SK-N-SH (cell line): ENCODE measurements around the gene SUFU. TPM values are rescaled to one million over a fixed set of nuclear protein-coding genes. Genes with fewer than 3 reads are reported as not detected.

Experiments
- CTCF ChIA-PET: fragments of 300-600, 350-600 bp; formaldehyde crosslinking; extraction: SDS; loops from one replicate; lab custom pipeline; 2021; lab: Yijun Ruan, JAX
- POLR2A ChIA-PET: fragments of 350-600 bp; sonication (Branson Sonifier 250); formaldehyde crosslinking; extraction: SDS; loops from one replicate; lab custom pipeline; 2020; ENCODE audit warnings: antibody characterized with exemption, inconsistent platforms; lab: Yijun Ruan, JAX
- DNase-seq: peaks from one replicate; pipeline ENCODE4 v3.0.0; 2012
- H2AFZ ChIP-seq: fragments of 200-600 bp; sonication (generic); 2 replicates; pipeline ENCODE4 v1.8.1; 2016; ENCODE audit warnings: antibody characterized with exemption, mild to moderate bottlenecking, low read depth
- H3F3A ChIP-seq: fragments of 200-600 bp; sonication (generic); replicated peaks from 2 replicates; pipeline ENCODE3; 2016; ENCODE audit warnings: antibody characterized with exemption, mild to moderate bottlenecking; ENCODE audit not compliant: insufficient read depth
- H3K27ac ChIP-seq, 2 experiments: fragments of 200-500 bp in 1 of 2; fragments of 200-600 bp in 1 of 2; sonication (Bioruptor generic) in 1 of 2; sonication (generic), shearing (Covaris generic) in 1 of 2; 2 replicates each; pipeline versions ENCODE4 v1.5.1 to v1.6.1; 2014 to 2016; ENCODE audit warnings: low read depth in 2 of 2, inconsistent platforms in 1 of 2, low read length in 1 of 2, mild to moderate bottlenecking in 1 of 2, mixed read lengths in 1 of 2
- H3K27me3 ChIP-seq: fragments of 200-600 bp; sonication (generic), shearing (Covaris generic); 2 replicates; pipeline ENCODE4 v1.6.1; 2016; ENCODE audit warnings: mixed run types; ENCODE audit not compliant: insufficient read depth
- H3K36me3 ChIP-seq, 2 experiments: fragments of 200-500 bp in 1 of 2; fragments of 200-600 bp in 1 of 2; sonication (Bioruptor generic) in 1 of 2; sonication (generic) in 1 of 2; replicated peaks in 1 of 2; 2 replicates each; pipeline versions ENCODE3 to v1.5.1; 2014 to 2016; ENCODE audit warnings: low read length in 1 of 2, mild to moderate bottlenecking in 1 of 2; ENCODE audit not compliant: insufficient read depth in 2 of 2, control insufficient read depth in 1 of 2
- H3K4me1 ChIP-seq, 2 experiments: fragments of 200-500 bp in 1 of 2; fragments of 200-600 bp in 1 of 2; sonication (Bioruptor generic) in 1 of 2; sonication (generic), shearing (Covaris generic) in 1 of 2; 2 replicates each; pipeline versions ENCODE4 v1.5.1 to v1.6.1; 2014 to 2016; ENCODE audit warnings: low read depth in 1 of 2, low read length in 1 of 2, mixed run types in 1 of 2; ENCODE audit not compliant: insufficient read depth in 2 of 2, control insufficient read depth in 1 of 2
- H3K4me2 ChIP-seq: fragments of 200-600 bp; sonication (generic), shearing (Covaris generic); 2 replicates; pipeline ENCODE4 v1.6.1; 2017; ENCODE audit warnings: mixed run types
- H3K4me3 ChIP-seq, 2 experiments: fragments of 200-500 bp in 1 of 2; fragments of 200-600 bp in 1 of 2; sonication (Bioruptor generic) in 1 of 2; sonication (generic), shearing (Covaris generic) in 1 of 2; 2 replicates each; pipeline versions ENCODE4 v1.5.1 to v1.8.1; 2014 to 2016; ENCODE audit warnings: low read depth in 2 of 2, inconsistent platforms in 1 of 2, low read length in 1 of 2, mild to moderate bottlenecking in 1 of 2, mixed read lengths in 1 of 2, moderate library complexity in 1 of 2
- H3K79me2 ChIP-seq: fragments of 200-600 bp; sonication (generic); 2 replicates; pipeline ENCODE4 v1.8.1; 2017; ENCODE audit warnings: mild to moderate bottlenecking; ENCODE audit not compliant: insufficient read depth
- H3K9ac ChIP-seq: fragments of 200-600 bp; sonication (generic); 2 replicates; pipeline ENCODE4 v1.6.1; 2017; ENCODE audit warnings: mixed run types
- H3K9me2 ChIP-seq: fragments of 200-600 bp; sonication (generic); 2 replicates; pipeline ENCODE4 v1.6.1; 2017; ENCODE audit warnings: mixed run types
- H3K9me3 ChIP-seq: fragments of 200-600 bp; sonication (generic); 2 replicates; pipeline ENCODE4 v1.6.1; 2017; ENCODE audit warnings: mixed run types, mild to moderate bottlenecking, moderate library complexity
- H4K20me1 ChIP-seq: fragments of 200-600 bp; sonication (generic); 2 replicates; pipeline ENCODE4 v1.6.1; 2017; ENCODE audit warnings: mild to moderate bottlenecking, mixed run types; ENCODE audit not compliant: insufficient read depth
- EZH2phosphoT487 ChIP-seq: fragments of 200-600 bp; sonication (generic); IDR thresholded peaks from 2 replicates; pipeline ENCODE4 v1.6.1; 2017; ENCODE audit warnings: low read depth, mixed run types, mild to moderate bottlenecking, antibody characterized with exemption, moderate library complexity, borderline replicate concordance
- FOSL2 ChIP-seq: IDR thresholded peaks from 2 replicates; pipeline ENCODE4 v1.4.0; 2012; ENCODE audit warnings: low read depth, mild to moderate bottlenecking, moderate library complexity, borderline replicate concordance
- FOXJ3 ChIP-seq: sonication (generic); formaldehyde crosslinking; IDR thresholded peaks from 2 replicates; pipeline ENCODE4 v1.5.1; 2020; ENCODE audit warnings: mild to moderate bottlenecking, missing genetic modification reagents
- FOXM1 ChIP-seq: IDR thresholded peaks from 2 replicates; pipeline ENCODE4 v1.4.0; 2012; ENCODE audit warnings: low read depth, mild to moderate bottlenecking
- JUND ChIP-seq: IDR thresholded peaks from 2 replicates; pipeline ENCODE4 v1.4.0; 2012
- NRF1 ChIP-seq: IDR thresholded peaks from 2 replicates; pipeline ENCODE4 v1.6.1; 2012; ENCODE audit warnings: low read depth, mild to moderate bottlenecking, low read length
- POLR2AphosphoS5 ChIP-seq: IDR thresholded peaks from 2 replicates; pipeline ENCODE4 v1.6.1; 2012; ENCODE audit warnings: low read depth, low read length
- RFX5 ChIP-seq: IDR thresholded peaks from 2 replicates; pipeline ENCODE4 v1.6.1; 2012; ENCODE audit warnings: mild to moderate bottlenecking, improper control_type of control experiment, low read length
- SMC3 ChIP-seq: IDR thresholded peaks from 2 replicates; pipeline ENCODE4 v1.6.1; 2012; ENCODE audit warnings: low read depth, low read length, improper control_type of control experiment
- TCF12 ChIP-seq: IDR thresholded peaks from 2 replicates; pipeline ENCODE4 v1.4.0; 2012
- USF1 ChIP-seq: IDR thresholded peaks from 2 replicates; pipeline ENCODE4 v1.4.0; 2012; ENCODE audit warnings: low read depth, borderline replicate concordance
- USF2 ChIP-seq: fragments of 150-350 bp; IDR thresholded peaks from 2 replicates; pipeline ENCODE4 v1.6.1; 2017; ENCODE audit warnings: antibody characterized with exemption, low read length, low read depth, borderline replicate concordance
- ZBTB33 ChIP-seq: IDR thresholded peaks from 2 replicates; pipeline ENCODE4 v1.4.0; 2012; ENCODE audit warnings: low read depth, borderline replicate concordance
- WGBS: methylation state at CpG from one replicate; pipeline ENCODE4 v1.1.6; 2017; ENCODE audit warnings: low lambda C conversion rate; 5-methylcytosine and 5-hydroxymethylcytosine counted together
- polyA plus RNA-seq, 3 experiments: library from polyadenylated mRNA; depleted of rRNA; stranded (reverse); fragments of >200 nt; gene quantifications; 2 replicates each; pipeline ENCODE4 v1.2.3, GENCODE V29; 2012

The SUFU gene
- polyA plus RNA-seq, 1 of the 3 experiments (the other 2 are of a cell fraction) = 5.7 TPM

GRCh38 chr10:102515724-102516123 lies 12.0 kb downstream of the SUFU start:
- no peak overlapping the region for H2AFZ ChIP-seq
- peaks cover 7% of the 10 kb centered on the region for H3F3A ChIP-seq
- no peaks in the 10 kb centered on the region for H4K20me1 ChIP-seq
- H3K27me3 ChIP-seq = no peaks in the 10 kb centered on the region
- H3K9ac ChIP-seq = no peak overlapping the region
- H3K79me2 ChIP-seq = peaks cover 5% of the 10 kb centered on the region; the same call in 1 of the 2 replicates
- no peaks in the 10 kb centered on the region for H3K9me2 ChIP-seq
- no peak overlapping the region for H3K4me3 ChIP-seq
- H3K9me3 ChIP-seq = no peaks in the 10 kb centered on the region
- WGBS = 89% methylated on average over 3 of the region's 3 CpGs
- 0 out of 4 replicates have a peak, but pooled peaks cover 0 to 10% of the 10 kb centered on the region in 2 experiments for H3K4me1 ChIP-seq
- no peak for DNase-seq
- POLR2A ChIA-PET = no interaction called here
- H3K27ac ChIP-seq = no peak overlapping the region
- TF ChIP-seq USF2 (no peak), FOSL2 (no peak), EZH2phosphoT487 (no peak), NRF1 (no peak), RFX5 (no peak), FOXJ3 (no peak)
- no peak overlapping the region for H3K4me2 ChIP-seq
- H3K36me3 ChIP-seq = peaks cover 8 to 20% of the 10 kb centered on the region in 2 experiments
- CTCF ChIA-PET = interaction anchor here (1.3 to 1.4 kb wide), 2 partner anchors 37 to 68 kb away, joined by 3 to 7 read pairs; no protein-coding TSS in a partner anchor

GRCh38 chr10:102517553-102517952 lies 13.8 kb downstream of the SUFU start:
- peaks cover 7% of the 10 kb centered on the region for H3F3A ChIP-seq
- no peak overlapping the region for H2AFZ ChIP-seq
- peaks cover under 1 to 10% of the 10 kb centered on the region in 2 experiments; a peak in 1 of 4 replicates for H3K4me1 ChIP-seq
- peak overlapping the region; percentile 27 for H3K4me2 ChIP-seq
- CTCF ChIA-PET = interaction anchor here (1.1 to 1.5 kb wide), 3 partner anchors 17 to 123 kb away, joined by 3 to 6 read pairs (median 3); no protein-coding TSS in a partner anchor
- H3K9me3 ChIP-seq = no peaks in the 10 kb centered on the region
- no peaks in the 10 kb centered on the region for H4K20me1 ChIP-seq
- no peaks in the 10 kb centered on the region for H3K9me2 ChIP-seq
- no peak for DNase-seq
- POLR2A ChIA-PET = no interaction called here
- peak overlapping the region in 1 of 2 experiments; percentile 46; a peak in 2 of 4 replicates for H3K27ac ChIP-seq
- no peak overlapping the region for H3K4me3 ChIP-seq
- 62% methylated on average over 3 of the region's 3 CpGs for WGBS
- H3K36me3 ChIP-seq = peaks cover 2 to 9% of the 10 kb centered on the region in 2 experiments
- H3K79me2 ChIP-seq = peaks cover 9% of the 10 kb centered on the region; the same call in 1 of the 2 replicates
- H3K27me3 ChIP-seq = no peaks in the 10 kb centered on the region
- TF ChIP-seq RFX5 (no peak), NRF1 (no peak), ZBTB33 (no peak), FOXM1 (no peak), USF1 (no peak), JUND (no peak), SMC3 (no peak), TCF12 (no peak), POLR2AphosphoS5 (no peak)
- TF ChIP-seq, all 33 proteins: peak for 0
- no peak overlapping the region for H3K9ac ChIP-seq
